ENCODE results near the gene BMAL1. TPM values are rescaled to one million over a fixed set of nuclear protein-coding genes. Genes with fewer than 3 reads are reported as not detected.

Gene BMAL1
- total and polyA plus RNA-seq, 2 donors (not counting 3 experiments of a cell fraction or from before 2014, with no cell fraction given): 5.8 to 10.1 TPM

Other genes with a start within 250 kb of the BMAL1 start
- gene BTBD10, start 185.4 kb downstream of the BMAL1 start, total RNA-seq: 49.6 and 54.8 TPM in 2 replicates
- 25.6 and 31.7 TPM in 2 replicates for gene BTBD10, start 185.4 kb downstream of the BMAL1 start, polyA plus RNA-seq
- not detected in 2 replicates for gene PTH, start 218.2 kb downstream of the BMAL1 start, total RNA-seq
- not detected in 2 replicates for gene PTH, start 218.2 kb downstream of the BMAL1 start, polyA plus RNA-seq